ENCODE measurements around the gene MGLL.

The MGLL gene

GRCh38 chr3:127740136-127740915, 82.0 kb downstream of the MGLL start:
- no peak overlapping the region for H3K9ac ChIP-seq (ENCODE audit: low read length in 2 of 2)
- no peak overlapping the region for H3K4me3 ChIP-seq (ENCODE audit: low read length in 2 of 2)
- H3K36me3 ChIP-seq (ENCODE audit: control insufficient read depth in 2 of 2, insufficient read depth in 2 of 2, low read length in 2 of 2), result no peaks in the 10 kb centered on the region
- peaks cover 57% of the 10 kb centered on the region for H3K4me1 ChIP-seq (ENCODE audit: control insufficient read depth, insufficient read depth, low read length)
- no peak overlapping the region for H3K27ac ChIP-seq (ENCODE audit: low read length)
- no peaks in the 10 kb centered on the region for H3K27me3 ChIP-seq (ENCODE audit: control insufficient read depth in 1 of 2, insufficient read depth in 2 of 2, low read length in 2 of 2)
- H3K9me3 ChIP-seq (ENCODE audit: control insufficient read depth in 2 of 2, low read length in 2 of 2), result no peaks in the 10 kb centered on the region

GRCh38 chr3:127739347-127740135, 82.8 kb downstream of the MGLL start:
- H3K4me3 ChIP-seq (ENCODE audit: low read length in 2 of 2), result no peak overlapping the region
- H3K4me1 ChIP-seq (ENCODE audit: control insufficient read depth, insufficient read depth, low read length), result peaks cover 56% of the 10 kb centered on the region
- no peaks in the 10 kb centered on the region for H3K9me3 ChIP-seq (ENCODE audit: control insufficient read depth in 2 of 2, low read length in 2 of 2)
- no peaks in the 10 kb centered on the region for H3K36me3 ChIP-seq (ENCODE audit: control insufficient read depth in 2 of 2, insufficient read depth in 2 of 2, low read length in 2 of 2)
- H3K27ac ChIP-seq (ENCODE audit: low read length), result peak overlapping the region; percentile 31
- H3K27me3 ChIP-seq (ENCODE audit: control insufficient read depth in 1 of 2, insufficient read depth in 2 of 2, low read length in 2 of 2), result no peaks in the 10 kb centered on the region
- H3K9ac ChIP-seq (ENCODE audit: low read length in 2 of 2), result no peak overlapping the region

GRCh38 chr3:127738192-127738840, 84.0 kb downstream of the MGLL start:
- Histone ChIP-seq H3K27ac (ENCODE audit: low read length) (peak overlapping the region; percentile 49), H3K36me3 (ENCODE audit: control insufficient read depth in 2 of 2, insufficient read depth in 2 of 2, low read length in 2 of 2) (no peaks in the 10 kb centered on the region), H3K9me3 (ENCODE audit: control insufficient read depth in 2 of 2, low read length in 2 of 2) (no peaks in the 10 kb centered on the region), H3K27me3 (ENCODE audit: control insufficient read depth in 1 of 2, insufficient read depth in 2 of 2, low read length in 2 of 2) (no peaks in the 10 kb centered on the region), H3K9ac (ENCODE audit: low read length in 2 of 2) (no peak overlapping the region), H3K4me1 (ENCODE audit: control insufficient read depth, insufficient read depth, low read length) (peaks cover 48% of the 10 kb centered on the region), H3K4me3 (ENCODE audit: low read length in 2 of 2) (no peak overlapping the region)

GRCh38 chr3:127736801-127737539, 85.3 kb downstream of the MGLL start:
- Histone ChIP-seq H3K4me1 (ENCODE audit: control insufficient read depth, insufficient read depth, low read length) (peaks cover 44% of the 10 kb centered on the region), H3K9ac (ENCODE audit: low read length in 2 of 2) (no peak overlapping the region), H3K4me3 (ENCODE audit: low read length in 2 of 2) (no peak overlapping the region), H3K36me3 (ENCODE audit: control insufficient read depth in 2 of 2, insufficient read depth in 2 of 2, low read length in 2 of 2) (no peaks in the 10 kb centered on the region), H3K27me3 (ENCODE audit: control insufficient read depth in 1 of 2, insufficient read depth in 2 of 2, low read length in 2 of 2) (no peaks in the 10 kb centered on the region), H3K27ac (ENCODE audit: low read length) (no peak overlapping the region), H3K9me3 (ENCODE audit: control insufficient read depth in 2 of 2, low read length in 2 of 2) (no peaks in the 10 kb centered on the region)

- peaks cover 44% of the 10 kb centered on the region for H3K4me1 ChIP-seq (ENCODE audit: control insufficient read depth, insufficient read depth, low read length)
Measured at GRCh38 chr3:127735767-127736693, 86.3 kb downstream of the MGLL start.

GRCh38 chr3:127734754-127735473, 87.4 kb downstream of the MGLL start:
- H3K36me3 ChIP-seq (ENCODE audit: control insufficient read depth in 2 of 2, insufficient read depth in 2 of 2, low read length in 2 of 2), result peaks cover 0 to 3% of the 10 kb centered on the region in 2 donors
- peak overlapping the region in 1 of 2 donors; percentile 29 for H3K4me3 ChIP-seq (ENCODE audit: low read length in 2 of 2)
- H3K27ac ChIP-seq (ENCODE audit: low read length), result peak overlapping the region; percentile 7
- H3K9ac ChIP-seq (ENCODE audit: low read length in 2 of 2), result no peak overlapping the region
- H3K27me3 ChIP-seq (ENCODE audit: control insufficient read depth in 1 of 2, insufficient read depth in 2 of 2, low read length in 2 of 2), result no peaks in the 10 kb centered on the region
- no peaks in the 10 kb centered on the region for H3K9me3 ChIP-seq (ENCODE audit: control insufficient read depth in 2 of 2, low read length in 2 of 2)
- H3K4me1 ChIP-seq (ENCODE audit: control insufficient read depth, insufficient read depth, low read length), result peaks cover 53% of the 10 kb centered on the region

More at GRCh38 chr3:127735767-127736693, 86.3 kb downstream of the MGLL start:
- H3K27me3 ChIP-seq (ENCODE audit: control insufficient read depth in 1 of 2, insufficient read depth in 2 of 2, low read length in 2 of 2), result no peaks in the 10 kb centered on the region
- no peaks in the 10 kb centered on the region for H3K36me3 ChIP-seq (ENCODE audit: control insufficient read depth in 2 of 2, insufficient read depth in 2 of 2, low read length in 2 of 2)
- H3K9ac ChIP-seq (ENCODE audit: low read length in 2 of 2), result no peak overlapping the region
- H3K4me3 ChIP-seq (ENCODE audit: low read length in 2 of 2), result peak overlapping the region in 1 of 2 donors; percentile 3
- H3K27ac ChIP-seq (ENCODE audit: low read length), result no peak overlapping the region
- H3K9me3 ChIP-seq (ENCODE audit: control insufficient read depth in 2 of 2, low read length in 2 of 2), result no peaks in the 10 kb centered on the region

- H3K4me3 ChIP-seq (ENCODE audit: low read length in 2 of 2), result peak overlapping the region in 1 of 2 donors; percentile 29
- H3K36me3 ChIP-seq (ENCODE audit: control insufficient read depth in 2 of 2, insufficient read depth in 2 of 2, low read length in 2 of 2), result peaks cover 0 to 3% of the 10 kb centered on the region in 2 donors
- peaks cover 55% of the 10 kb centered on the region for H3K4me1 ChIP-seq (ENCODE audit: control insufficient read depth, insufficient read depth, low read length)
- H3K27ac ChIP-seq (ENCODE audit: low read length), result peak overlapping the region; percentile 7
- H3K9me3 ChIP-seq (ENCODE audit: control insufficient read depth in 2 of 2, low read length in 2 of 2), result no peaks in the 10 kb centered on the region
- H3K9ac ChIP-seq (ENCODE audit: low read length in 2 of 2), result no peak overlapping the region
- no peaks in the 10 kb centered on the region for H3K27me3 ChIP-seq (ENCODE audit: control insufficient read depth in 1 of 2, insufficient read depth in 2 of 2, low read length in 2 of 2)
Measured at GRCh38 chr3:127734181-127734720, 88.1 kb downstream of the MGLL start.

GRCh38 chr3:127733781-127734180, 88.5 kb downstream of the MGLL start:
- H3K9me3 ChIP-seq (ENCODE audit: control insufficient read depth in 2 of 2, low read length in 2 of 2), result no peaks in the 10 kb centered on the region
- H3K9ac ChIP-seq (ENCODE audit: low read length in 2 of 2), result no peak overlapping the region
- peaks cover 50% of the 10 kb centered on the region for H3K4me1 ChIP-seq (ENCODE audit: control insufficient read depth, insufficient read depth, low read length)
- no peak overlapping the region for H3K27ac ChIP-seq (ENCODE audit: low read length)
- no peak overlapping the region for H3K4me3 ChIP-seq (ENCODE audit: low read length in 2 of 2)
- peaks cover 0 to 3% of the 10 kb centered on the region in 2 donors for H3K36me3 ChIP-seq (ENCODE audit: control insufficient read depth in 2 of 2, insufficient read depth in 2 of 2, low read length in 2 of 2)
- no peaks in the 10 kb centered on the region for H3K27me3 ChIP-seq (ENCODE audit: control insufficient read depth in 1 of 2, insufficient read depth in 2 of 2, low read length in 2 of 2)

GRCh38 chr3:127732879-127733350, 89.4 kb downstream of the MGLL start:
- H3K27ac ChIP-seq (ENCODE audit: low read length), result no peak overlapping the region

More at GRCh38 chr3:127732879-127733350, 89.4 kb downstream of the MGLL start:
- H3K36me3 ChIP-seq (ENCODE audit: control insufficient read depth in 2 of 2, insufficient read depth in 2 of 2, low read length in 2 of 2), result peaks cover 0 to 3% of the 10 kb centered on the region in 2 donors
- H3K9me3 ChIP-seq (ENCODE audit: control insufficient read depth in 2 of 2, low read length in 2 of 2), result no peaks in the 10 kb centered on the region
- H3K9ac ChIP-seq (ENCODE audit: low read length in 2 of 2), result no peak overlapping the region
- no peak overlapping the region for H3K4me3 ChIP-seq (ENCODE audit: low read length in 2 of 2)
- H3K27me3 ChIP-seq (ENCODE audit: control insufficient read depth in 1 of 2, insufficient read depth in 2 of 2, low read length in 2 of 2), result no peaks in the 10 kb centered on the region
- H3K4me1 ChIP-seq (ENCODE audit: control insufficient read depth, insufficient read depth, low read length), result peaks cover 42% of the 10 kb centered on the region

All from stomach smooth muscle (tissue), 2 donors.